HepG2 (cell line): Measurements from ENCODE around the gene TRIM28. TPM values are rescaled to one million over a fixed set of nuclear protein-coding genes. Genes with fewer than 3 reads are reported as not detected.

Experiments
- BCLAF1 ChIP-seq: fragments of 450-650 bp; IDR thresholded peaks from 2 replicates; pipeline ENCODE4 v1.6.1; 2017; ENCODE audit warnings: mild to moderate bottlenecking
- BRCA1 ChIP-seq: sonication (generic); formaldehyde crosslinking; IDR thresholded peaks from 2 replicates; pipeline ENCODE4 v1.4.0; 2020; ENCODE audit warnings: missing genetic modification reagents
- CREB1 ChIP-seq, 2 experiments: fragments of 450-650 bp in 1 of 2; IDR thresholded peaks; 2 replicates each; pipeline ENCODE4 v1.6.1; 2016 to 2017; ENCODE audit warnings: control low read depth in 1 of 2, mild to moderate bottlenecking in 1 of 2, missing compliant biosample characterization in 1 of 2, missing genetic modification characterization in 1 of 2
- FOXP1 ChIP-seq, 2 experiments: fragments of 450-650 bp in 1 of 2; IDR thresholded peaks; 2 replicates each; pipeline ENCODE4 v1.6.1; 2017 to 2018; ENCODE audit warnings: antibody characterized with exemption in 1 of 2
- GABPA ChIP-seq, 2 experiments: IDR thresholded peaks; 2 replicates each; pipeline ENCODE4 v1.6.1; 2011 to 2016; ENCODE audit warnings: low read depth in 2 of 2, low read length in 1 of 2, missing biosample characterization in 1 of 2, missing genetic modification characterization in 1 of 2
- HBP1 ChIP-seq: IDR thresholded peaks from 2 replicates; pipeline ENCODE4 v1.6.1; 2016; ENCODE audit warnings: low read depth, control low read depth
- KLF11 ChIP-seq: IDR thresholded peaks from 2 replicates; pipeline ENCODE4 v1.6.1; 2016; ENCODE audit warnings: missing compliant biosample characterization
- POLR2A ChIP-seq, 2 experiments: IDR thresholded peaks; 2 replicates each; pipeline ENCODE4 v1.6.1; 2011; ENCODE audit warnings: low read depth in 2 of 2, low read length in 2 of 2, mild to moderate bottlenecking in 1 of 2, moderate library complexity in 1 of 2; ENCODE audit not compliant: insufficient read depth in 1 of 2
- RORA ChIP-seq: sonication (generic); formaldehyde crosslinking; IDR thresholded peaks from 2 replicates; pipeline ENCODE4 v1.5.0; 2020; ENCODE audit warnings: mild to moderate bottlenecking, missing genetic modification reagents, moderate library complexity
- SMC3 ChIP-seq: IDR thresholded peaks from 2 replicates; pipeline ENCODE4 v1.6.1; 2011; ENCODE audit warnings: low read length, improper control_type of control experiment
- SNAI1 ChIP-seq: sonication (generic); formaldehyde crosslinking; IDR thresholded peaks from 2 replicates; pipeline ENCODE4 v1.5.0; 2020; ENCODE audit warnings: mild to moderate bottlenecking, missing genetic modification reagents, borderline replicate concordance
- SRSF4 ChIP-seq: fragments of 200-400 bp; formaldehyde crosslinking; IDR thresholded peaks from one replicate; pipeline ENCODE4 v1.6.1; 2018; ENCODE audit warnings: mild to moderate bottlenecking, low read depth, low read length, moderate library complexity; ENCODE audit not compliant: poor library complexity, severe bottlenecking
- ZBTB39 ChIP-seq: sonication (generic); formaldehyde crosslinking; IDR thresholded peaks from 2 replicates; pipeline ENCODE4 v1.5.0; 2020; ENCODE audit warnings: missing genetic modification reagents
- ZMYM4 ChIP-seq: sonication (generic); formaldehyde crosslinking; IDR thresholded peaks from 2 replicates; pipeline ENCODE4 v1.8.1; 2023; ENCODE audit warnings: mild to moderate bottlenecking, missing genetic modification reagents
- ZNF225 ChIP-seq: sonication (generic); formaldehyde crosslinking; IDR thresholded peaks from 2 replicates; pipeline ENCODE4 v1.4.0; 2020; ENCODE audit warnings: mild to moderate bottlenecking, missing genetic modification reagents
- ZNF7 ChIP-seq: IDR thresholded peaks from 2 replicates; pipeline ENCODE4 v1.6.1; 2016; ENCODE audit warnings: missing biosample characterization, missing genetic modification reagents
- polyA plus RNA-seq, 8 experiments: library from polyadenylated mRNA; depleted of rRNA in 3 of 8; stranded (reverse) in 7 of 8; unstranded in 1 of 8; fragments of >200 nt; fragmentation: Illumina TruSeq in 4 of 8; extraction: Trizol in 4 of 8; gene quantifications; 2 replicates each; pipeline versions ENCODE4 v1.2.1 to v1.2.3, GENCODE V29; 2011 to 2016; ENCODE audit warnings: low read depth in 4 of 8, missing spikeins in 1 of 8, mixed read lengths in 1 of 8; ENCODE audit not compliant: insufficient read depth in 1 of 8
- total RNA-seq, 5 experiments: library from RNA; depleted of rRNA; stranded (reverse); fragments of >200 nt; fragmentation: Illumina TruSeq; extraction: Trizol; gene quantifications; 2 replicates each; pipeline ENCODE4 v1.2.3, GENCODE V29; 2016; ENCODE audit warnings: low read depth in 1 of 5
- TF ChIP-seq, protein P1 (sequence below): sonication (generic); formaldehyde crosslinking; IDR thresholded peaks from 2 replicates; pipeline ENCODE4 v1.8.0; 2022; ENCODE audit warnings: missing genetic modification reagents, low read depth, mild to moderate bottlenecking, borderline replicate concordance
- TF ChIP-seq, protein P2 (sequence below): sonication (generic); formaldehyde crosslinking; IDR thresholded peaks from 2 replicates; pipeline ENCODE4 v1.8.0; 2023; ENCODE audit warnings: mild to moderate bottlenecking, missing genetic modification reagents
- TF ChIP-seq, protein P3 (sequence below): sonication (generic); formaldehyde crosslinking; conservative IDR thresholded peaks from 2 replicates; pipeline ENCODE4 v1.4.0; 2020; ENCODE audit warnings: missing genetic modification reagents

Gene TRIM28
- total and polyA plus RNA-seq, 2 of the 13 experiments (the other 11 are each of a cell fraction or from before 2014, with no cell fraction given): 361 to 439 TPM

DNA sequence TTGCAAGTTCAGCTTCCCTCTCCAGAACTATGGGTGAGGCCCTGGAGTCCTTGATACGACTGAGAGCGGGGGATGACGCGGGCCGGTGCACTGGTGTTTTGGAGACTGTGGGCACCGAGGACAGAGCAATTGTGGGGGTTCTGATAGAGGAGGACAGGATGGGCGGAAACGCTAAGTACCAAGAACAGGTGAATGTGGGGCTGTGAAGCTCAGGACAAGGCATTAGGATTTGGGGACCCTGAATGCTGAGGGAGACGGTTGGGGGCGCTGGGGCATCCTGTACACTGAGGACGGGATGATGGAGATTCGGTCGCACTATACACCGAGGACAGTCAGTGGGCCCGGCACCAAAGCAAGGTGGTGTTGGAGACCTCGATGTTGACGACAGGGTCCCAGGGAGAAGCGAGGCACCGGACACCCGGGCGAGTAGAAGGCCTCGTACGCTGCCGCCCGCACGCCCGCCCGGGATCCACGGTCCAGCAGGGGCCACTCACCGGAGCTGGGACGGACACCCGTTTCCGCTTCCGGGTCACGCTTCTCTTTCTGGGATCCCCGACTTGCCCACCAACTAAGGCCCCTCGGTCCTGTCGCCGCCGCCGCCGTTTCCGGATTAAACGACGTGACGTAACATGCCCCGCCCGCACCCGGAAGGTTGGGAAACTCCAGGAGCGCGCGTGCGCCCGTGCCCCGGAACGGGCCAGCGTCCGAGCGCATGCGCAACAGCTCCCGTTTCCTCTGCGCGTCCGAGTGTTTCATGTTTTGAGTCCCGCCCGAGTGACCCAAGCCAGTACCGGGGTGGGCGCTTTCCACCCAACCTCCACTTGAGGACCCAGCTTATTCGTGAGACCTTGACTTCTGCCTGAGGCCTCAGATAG is 10.9 kb downstream of the TRIM28 start, which contains the start of gene CHMP2A (continued):
- TF ChIP-seq SRSF4 (peak; percentile 87), ZBTB39 (CRISPR knock-in tag) (no peak), ZNF225 (CRISPR knock-in tag) (no peak; the same call in 1 of the 2 replicates), GABPA (IDR thresholded peaks at IDR 0.05; ENCODE audit: low read depth, low read length) (peak; percentile 94), GABPA (CRISPR knock-in tag; IDR thresholded peaks at IDR 0.05; ENCODE audit: low read depth) (peak; percentile 96), FOXP1 (IDR thresholded peaks at IDR 0.05) (no peak), FOXP1 (CRISPR knock-in tag; IDR thresholded peaks at IDR 0.05) (no peak), ZNF7 (CRISPR knock-in tag) (no peak), SNAI1 (CRISPR knock-in tag) (no peak), HBP1 (CRISPR knock-in tag) (no peak), BRCA1 (CRISPR knock-in tag) (no peak), RORA (no peak), ZMYM4 (no peak; the same call in 1 of the 2 replicates), SMC3 (no peak), KLF11 (CRISPR knock-in tag) (no peak), BCLAF1 (no peak), CREB1 (IDR thresholded peaks at IDR 0.05) (peak; percentile 93), CREB1 (CRISPR knock-in tag; IDR thresholded peaks at IDR 0.05) (peak; percentile 90), POLR2A (IDR thresholded peaks at IDR 0.05; ENCODE audit: insufficient read depth in 1 of 2, low read depth in 2 of 2, low read length in 2 of 2) (peak; percentile 63 to 74)
- TF ChIP-seq, protein P1, sequence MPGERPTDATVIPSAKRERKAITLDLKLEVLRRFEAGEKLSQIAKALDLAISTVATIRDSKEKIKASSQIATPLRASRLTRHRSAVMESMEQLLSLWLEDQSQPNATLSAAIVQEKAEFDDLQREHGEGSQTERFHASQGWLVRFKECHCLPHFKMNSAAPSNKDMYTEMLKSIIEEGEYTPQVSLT (CRISPR knock-in tag): no peak; the same call in 1 of the 2 replicates
- TF ChIP-seq, protein P2, sequence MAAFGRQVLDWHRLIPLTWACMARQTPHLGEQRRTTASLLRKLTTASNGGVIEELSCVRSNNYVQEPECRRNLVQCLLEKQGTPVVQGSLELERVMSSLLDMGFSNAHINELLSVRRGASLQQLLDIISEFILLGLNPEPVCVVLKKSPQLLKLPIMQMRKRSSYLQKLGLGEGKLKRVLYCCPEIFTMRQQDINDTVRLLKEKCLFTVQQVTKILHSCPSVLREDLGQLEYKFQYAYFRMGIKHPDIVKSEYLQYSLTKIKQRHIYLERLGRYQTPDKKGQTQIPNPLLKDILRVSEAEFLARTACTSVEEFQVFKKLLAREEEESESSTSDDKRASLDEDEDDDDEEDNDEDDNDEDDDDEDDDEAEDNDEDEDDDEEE (CRISPR knock-in tag): no peak
- TF ChIP-seq, protein P3, sequence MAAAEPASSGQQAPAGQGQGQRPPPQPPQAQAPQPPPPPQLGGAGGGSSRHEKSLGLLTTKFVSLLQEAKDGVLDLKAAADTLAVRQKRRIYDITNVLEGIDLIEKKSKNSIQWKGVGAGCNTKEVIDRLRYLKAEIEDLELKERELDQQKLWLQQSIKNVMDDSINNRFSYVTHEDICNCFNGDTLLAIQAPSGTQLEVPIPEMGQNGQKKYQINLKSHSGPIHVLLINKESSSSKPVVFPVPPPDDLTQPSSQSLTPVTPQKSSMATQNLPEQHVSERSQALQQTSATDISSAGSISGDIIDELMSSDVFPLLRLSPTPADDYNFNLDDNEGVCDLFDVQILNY: no peak
